ENCODE measurements around the gene RBM8A. TPM values are rescaled to one million over a fixed set of nuclear protein-coding genes. Genes with fewer than 3 reads are reported as not detected.
A peak's percentile ranks its signal among the peaks of the same experiment; 100 is the strongest.
"Not testable (repeated sequence)": the region's sequence is repeated elsewhere in the genome, so short reads cannot be mapped to it uniquely, and the experiment has no call there.

Gene RBM8A
- total and polyA plus RNA-seq, 2 donors (not counting 1 experiment from before 2014, with no cell fraction given), result 137 to 169 TPM

DNA sequence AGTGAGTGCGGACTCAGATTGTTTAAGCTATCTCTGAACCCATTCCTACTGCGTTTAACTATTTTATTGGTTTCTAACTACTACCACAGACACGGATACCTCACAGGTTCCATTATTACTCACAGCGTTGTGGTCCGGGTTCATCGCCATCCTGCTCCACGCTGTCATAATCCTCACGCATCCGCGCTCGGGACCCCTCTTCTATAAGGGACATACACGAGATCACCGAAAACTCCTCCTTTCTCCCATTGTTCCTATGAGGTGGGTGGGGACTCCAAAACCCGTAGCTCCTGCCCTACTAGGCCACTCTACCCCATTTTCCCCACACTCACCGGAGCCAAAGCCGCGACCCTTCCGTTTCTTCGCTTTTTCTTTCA lies 610 bp downstream of the RBM8A start:
- Mint-ChIP-seq H3K4me1 (peaks cover 8% of the 10 kb centered on the region), H3K4me3 (no peak overlapping the region), H3K27ac (no peak overlapping the region), H3K27me3 (no peaks in the 10 kb centered on the region), H3K9me3 (ENCODE audit: insufficient read depth) (no peaks in the 10 kb centered on the region)
- Histone ChIP-seq H4K20me1 (ENCODE audit: control insufficient read depth, insufficient read depth, low read length, poor library complexity, severe bottlenecking) (no peaks in the 10 kb centered on the region), H3K9ac (ENCODE audit: low read length) (peak overlapping the region; percentile 98), H3K4me1 (ENCODE audit: control insufficient read depth in 2 of 2, insufficient read depth in 2 of 2, low read length in 2 of 2) (peaks cover 17 to 24% of the 10 kb centered on the region in 2 donors), H3K27me3 (replicated peaks in 1 of 4; ENCODE audit: control extremely low read depth in 1 of 4, control insufficient read depth in 3 of 4, insufficient read depth in 4 of 4, low read length in 3 of 4) (no peaks in the 10 kb centered on the region), H3K9me3 (ENCODE audit: control extremely low read depth in 1 of 3, control insufficient read depth in 2 of 3, insufficient read depth in 1 of 3, low read length in 2 of 3) (no peaks in the 10 kb centered on the region), H3K4me2 (replicated peaks; ENCODE audit: low read depth, low read length, poor library complexity, severe bottlenecking) (peak overlapping the region; percentile 77), H3K27ac (ENCODE audit: low read length in 2 of 2) (peak overlapping the region; percentile 96 to 99), H2AFZ (ENCODE audit: insufficient read depth, low read depth, low read length, poor library complexity, severe bottlenecking) (peak overlapping the region; percentile 73), H3K36me3 (replicated peaks in 1 of 2; ENCODE audit: control extremely low read depth in 1 of 2, control insufficient read depth in 1 of 2, extremely low read depth in 1 of 2, insufficient read depth in 2 of 2, low read length in 1 of 2) (peaks cover 3 to 19% of the 10 kb centered on the region in 2 experiments), H3K4me3 (ENCODE audit: control extremely low read depth in 1 of 5, extremely low read depth in 1 of 5, insufficient read depth in 1 of 5, low read depth in 2 of 5, low read length in 4 of 5) (peak overlapping the region; percentile 71 to 95 (median 83)), H3K79me2 (ENCODE audit: control insufficient read depth, insufficient read depth, low read length) (peaks cover 20% of the 10 kb centered on the region)
- no peak for ATAC-seq (ENCODE audit: low read depth)
- CTCF ChIA-PET, result interaction anchor here (0.6 to 3.6 kb wide), 19 partner anchors 8 to 126 kb away, joined by 3 to 30 read pairs (median 7); partner anchors contain the start of genes ANKRD34A, LIX1L, NUDT17 and PEX11B
- 30% methylated on average over 5 of the region's 19 CpGs for WGBS (ENCODE audit: insufficient coverage)
- POLR2A ChIA-PET, result interaction anchor here (0.8 to 3.5 kb wide), 7 partner anchors 8 to 102 kb away, joined by 3 to 43 read pairs (median 18); partner anchors contain the start of genes ANKRD34A, LIX1L, PEX11B and PIAS3
- TF ChIP-seq CTCF (IDR thresholded peaks at IDR 0.05), result no peak
- no peak for TF ChIP-seq EZH2 (IDR thresholded peaks at IDR 0.05; ENCODE audit: borderline replicate concordance, insufficient read depth, low read depth, low read length, poor library complexity, severe bottlenecking)
- intact Hi-C loops (cut with micrococcal nuclease), result loop anchor here (1.0 to 2.0 kb wide), 6 partner anchors 8 to 110 kb away; partner anchors contain the start of genes ANKRD34A, LIX1L, PEX11B and PIAS3
- no peak for DNase-seq

DNA sequence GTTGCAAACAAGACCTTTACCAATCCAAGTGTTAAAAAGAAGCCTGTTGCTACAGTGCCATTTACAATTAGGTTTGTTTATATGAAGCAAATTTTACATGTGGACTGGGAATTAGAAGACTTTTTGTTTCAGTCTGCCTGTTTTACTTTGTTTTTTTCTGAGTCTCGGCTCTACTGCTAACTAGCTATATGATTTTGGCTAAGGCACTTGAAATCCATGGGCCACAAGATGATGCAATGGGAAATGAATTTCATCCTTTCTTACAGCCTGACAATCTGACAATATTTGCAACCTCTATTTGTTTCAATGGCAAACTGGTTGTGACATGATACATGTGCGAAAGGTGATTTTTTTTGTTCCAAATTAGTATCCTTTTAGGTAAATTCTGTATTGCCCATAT lies 5.0 kb downstream of the RBM8A start:
- CTCF ChIA-PET, result interaction anchor here (2.1 kb wide), 1 partner anchor 13 kb away, joined by 6 read pairs; no protein-coding TSS in a partner anchor
- no peak overlapping the region for H3K4me3 Mint-ChIP-seq
- POLR2A ChIA-PET, result no interaction called here
- Histone ChIP-seq H4K20me1 (ENCODE audit: control insufficient read depth, insufficient read depth, low read length, poor library complexity, severe bottlenecking) (no peaks in the 10 kb centered on the region), H3K79me2 (ENCODE audit: control insufficient read depth, insufficient read depth, low read length) (peaks cover 30% of the 10 kb centered on the region), H3K36me3 (replicated peaks in 1 of 2; ENCODE audit: control extremely low read depth in 1 of 2, control insufficient read depth in 1 of 2, extremely low read depth in 1 of 2, insufficient read depth in 2 of 2, low read length in 1 of 2) (peaks cover 3 to 19% of the 10 kb centered on the region in 2 experiments), H3K4me1 (ENCODE audit: control insufficient read depth in 2 of 2, insufficient read depth in 2 of 2, low read length in 2 of 2) (peaks cover 24 to 34% of the 10 kb centered on the region in 2 donors), H3K9ac (ENCODE audit: low read length) (no peak overlapping the region), H3K4me3 (ENCODE audit: control extremely low read depth in 1 of 5, extremely low read depth in 1 of 5, insufficient read depth in 1 of 5, low read depth in 2 of 5, low read length in 4 of 5) (no peak overlapping the region), H3K27ac (ENCODE audit: low read length in 2 of 2) (no peak overlapping the region), H3K9me3 (ENCODE audit: control extremely low read depth in 1 of 3, control insufficient read depth in 2 of 3, insufficient read depth in 1 of 3, low read length in 2 of 3) (no peaks in the 10 kb centered on the region), H2AFZ (ENCODE audit: insufficient read depth, low read depth, low read length, poor library complexity, severe bottlenecking) (no peak overlapping the region), H3K4me2 (replicated peaks; ENCODE audit: low read depth, low read length, poor library complexity, severe bottlenecking) (no peak overlapping the region), H3K27me3 (replicated peaks in 1 of 4; ENCODE audit: control extremely low read depth in 1 of 4, control insufficient read depth in 3 of 4, insufficient read depth in 4 of 4, low read length in 3 of 4) (no peaks in the 10 kb centered on the region)
- peaks cover 28% of the 10 kb centered on the region for H3K4me1 Mint-ChIP-seq
- ATAC-seq (ENCODE audit: low read depth), result no peak
- no CpG with 5 or more reads among the region's 2 CpGs for WGBS (ENCODE audit: insufficient coverage)
- no peaks in the 10 kb centered on the region for H3K9me3 Mint-ChIP-seq (ENCODE audit: insufficient read depth)
- H3K27me3 Mint-ChIP-seq, result no peaks in the 10 kb centered on the region
- intact Hi-C loops (cut with micrococcal nuclease), result no loop called here
- TF ChIP-seq CTCF (IDR thresholded peaks at IDR 0.05) (no peak), EZH2 (IDR thresholded peaks at IDR 0.05; ENCODE audit: borderline replicate concordance, insufficient read depth, low read depth, low read length, poor library complexity, severe bottlenecking) (no peak)
- no peak overlapping the region for H3K27ac Mint-ChIP-seq
- DNase-seq, result no peak

DNA sequence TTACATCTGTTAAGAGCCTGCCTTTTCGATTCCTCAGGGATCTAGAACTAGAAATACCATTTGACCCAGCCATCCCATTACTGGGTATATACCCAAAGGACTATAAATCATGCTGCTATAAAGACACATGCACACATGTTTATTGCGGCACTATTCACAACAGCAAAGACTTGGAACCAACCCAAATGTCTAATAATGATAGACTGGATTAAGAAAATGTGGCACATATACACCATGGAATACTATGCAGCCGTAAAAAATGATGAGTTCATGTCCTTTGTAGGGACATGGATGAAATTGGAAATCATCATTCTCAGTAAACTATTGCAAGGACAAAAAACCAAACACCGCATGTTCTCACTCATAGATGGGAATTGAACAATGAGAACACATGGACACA lies 7.0 kb downstream of the RBM8A start:
- Mint-ChIP-seq H3K27ac (peak overlapping the region; percentile 20), H3K4me1 (peaks cover 33% of the 10 kb centered on the region), H3K4me3 (peak overlapping the region; percentile 92)
- POLR2A ChIA-PET; H2AFZ ChIP-seq (ENCODE audit: insufficient read depth, low read depth, low read length, poor library complexity, severe bottlenecking); CTCF ChIA-PET; H4K20me1 ChIP-seq (ENCODE audit: control insufficient read depth, insufficient read depth, low read length, poor library complexity, severe bottlenecking); H3K27me3 ChIP-seq (replicated peaks in 1 of 4; ENCODE audit: control extremely low read depth in 1 of 4, control insufficient read depth in 3 of 4, insufficient read depth in 4 of 4, low read length in 3 of 4); H3K27me3 Mint-ChIP-seq; H3K4me3 ChIP-seq (ENCODE audit: control extremely low read depth in 1 of 5, extremely low read depth in 1 of 5, insufficient read depth in 1 of 5, low read depth in 2 of 5, low read length in 4 of 5); H3K9me3 ChIP-seq (ENCODE audit: control extremely low read depth in 1 of 3, control insufficient read depth in 2 of 3, insufficient read depth in 1 of 3, low read length in 2 of 3); H3K9ac ChIP-seq (ENCODE audit: low read length); DNase-seq; H3K9me3 Mint-ChIP-seq (ENCODE audit: insufficient read depth); ATAC-seq (ENCODE audit: low read depth); intact Hi-C loops (cut with micrococcal nuclease); H3K27ac ChIP-seq (ENCODE audit: low read length in 2 of 2): not testable (repeated sequence)
- peak overlapping the region; percentile 75 for H3K4me2 ChIP-seq (replicated peaks; ENCODE audit: low read depth, low read length, poor library complexity, severe bottlenecking)
- H3K79me2 ChIP-seq (ENCODE audit: control insufficient read depth, insufficient read depth, low read length), result peaks cover 14% of the 10 kb centered on the region
- peaks cover 0 to 21% of the 10 kb centered on the region in 2 experiments for H3K36me3 ChIP-seq (replicated peaks in 1 of 2; ENCODE audit: control extremely low read depth in 1 of 2, control insufficient read depth in 1 of 2, extremely low read depth in 1 of 2, insufficient read depth in 2 of 2, low read length in 1 of 2)
- no CpG with 5 or more reads among the region's 4 CpGs for WGBS (ENCODE audit: insufficient coverage)
- H3K4me1 ChIP-seq (ENCODE audit: control insufficient read depth in 2 of 2, insufficient read depth in 2 of 2, low read length in 2 of 2), result peaks cover 15 to 24% of the 10 kb centered on the region in 2 donors
